H9 (cell line): ENCODE data around the gene HAND1. TPM values are rescaled to one million over a fixed set of nuclear protein-coding genes. Genes with fewer than 3 reads are reported as not detected.

Experiments used
- DNase-seq: peaks from one replicate; pipeline ENCODE4 v3.0.0-alpha.2; 2017
- H2AFZ ChIP-seq: one replicate; pipeline ENCODE4 v1.6.1; 2013; ENCODE audit warnings: mild to moderate bottlenecking, low read length, control low read depth, moderate library complexity
- H2AK5ac ChIP-seq: 2 replicates; pipeline ENCODE4 v1.6.1; 2013; ENCODE audit warnings: low read length, control low read depth, mixed read lengths; ENCODE audit not compliant: insufficient read length
- H2BK120ac ChIP-seq: one replicate; pipeline ENCODE4 v1.6.1; 2013; ENCODE audit warnings: low read depth, mild to moderate bottlenecking, low read length, control low read depth, inconsistent platforms; ENCODE audit not compliant: poor library complexity, severe bottlenecking
- H2BK12ac ChIP-seq: 2 replicates; pipeline ENCODE4 v1.6.1; 2013; ENCODE audit warnings: low read length, control low read depth, mixed read lengths, low read depth; ENCODE audit not compliant: insufficient read length
- H2BK15ac ChIP-seq: 2 replicates; pipeline ENCODE4 v1.6.1; 2013; ENCODE audit warnings: low read depth, low read length, control low read depth
- H2BK20ac ChIP-seq: one replicate; pipeline ENCODE4 v1.6.1; 2013; ENCODE audit warnings: low read depth, mild to moderate bottlenecking, low read length, control low read depth, inconsistent platforms; ENCODE audit not compliant: poor library complexity, severe bottlenecking
- H2BK5ac ChIP-seq: 2 replicates; pipeline ENCODE4 v1.6.1; 2013; ENCODE audit warnings: low read length, control low read depth, mixed read lengths; ENCODE audit not compliant: insufficient read length
- H3K14ac ChIP-seq: 2 replicates; pipeline ENCODE4 v1.6.1; 2013; ENCODE audit warnings: low read length, control low read depth; ENCODE audit not compliant: insufficient read depth
- H3K18ac ChIP-seq: 2 replicates; pipeline ENCODE4 v1.6.1; 2013; ENCODE audit warnings: low read depth, mild to moderate bottlenecking, mixed read lengths, low read length, control low read depth; ENCODE audit not compliant: insufficient read length
- H3K23ac ChIP-seq: 2 replicates; pipeline ENCODE4 v1.6.1; 2013; ENCODE audit warnings: low read length, control low read depth, mixed read lengths, low read depth; ENCODE audit not compliant: insufficient read length
- H3K23me2 ChIP-seq: 2 replicates; pipeline ENCODE4 v1.6.1; 2013; ENCODE audit warnings: low read depth, mild to moderate bottlenecking, mixed read lengths, low read length, control low read depth; ENCODE audit not compliant: insufficient read length, poor library complexity, severe bottlenecking
- H3K27ac ChIP-seq: 2 replicates; pipeline ENCODE4 v1.5.1; 2013; ENCODE audit warnings: low read length, control low read depth, mixed read lengths, low read depth; ENCODE audit not compliant: insufficient read length
- H3K27me3 ChIP-seq: 2 replicates; pipeline ENCODE4 v1.6.1; 2013; ENCODE audit warnings: low read length, control low read depth, inconsistent platforms; ENCODE audit not compliant: insufficient read depth
- H3K4ac ChIP-seq: 2 replicates; pipeline ENCODE4 v1.6.1; 2013; ENCODE audit warnings: low read depth, mild to moderate bottlenecking, control low read depth, inconsistent platforms, low read length, moderate library complexity
- H3K4me1 ChIP-seq: 2 replicates; pipeline ENCODE4 v1.6.1; 2013; ENCODE audit warnings: low read length, control low read depth, inconsistent platforms; ENCODE audit not compliant: insufficient read depth
- H3K4me2 ChIP-seq: 2 replicates; pipeline ENCODE4 v1.6.1; 2013; ENCODE audit warnings: low read length, control low read depth, mixed read lengths; ENCODE audit not compliant: insufficient read length, insufficient read depth
- H3K56ac ChIP-seq: 2 replicates; pipeline ENCODE4 v1.6.1; 2013; ENCODE audit warnings: low read depth, mild to moderate bottlenecking, mixed read lengths, low read length, control low read depth; ENCODE audit not compliant: insufficient read length
- H3K79me1 ChIP-seq: 2 replicates; pipeline ENCODE4 v1.6.1; 2013; ENCODE audit warnings: low read depth, mild to moderate bottlenecking, moderate library complexity, low read length, control low read depth, inconsistent platforms; ENCODE audit not compliant: insufficient read depth, poor library complexity, severe bottlenecking
- H3K79me2 ChIP-seq: 2 replicates; pipeline ENCODE4 v1.6.1; 2013; ENCODE audit warnings: low read length, control low read depth, inconsistent platforms; ENCODE audit not compliant: insufficient read depth
- H3K9ac ChIP-seq: 2 replicates; pipeline ENCODE4 v1.6.1; 2013; ENCODE audit warnings: low read length, control low read depth, mixed read lengths; ENCODE audit not compliant: insufficient read length; ENCODE audit errors: extremely low read depth
- H3K9me3 ChIP-seq: one replicate; pipeline ENCODE4 v1.6.1; 2013; ENCODE audit warnings: low read depth, low read length, inconsistent platforms; ENCODE audit not compliant: control insufficient read depth
- H3T11ph ChIP-seq: one replicate; pipeline ENCODE4 v1.6.1; 2013; ENCODE audit warnings: mild to moderate bottlenecking, low read length, control low read depth, inconsistent platforms
- H4K20me1 ChIP-seq: one replicate; pipeline ENCODE4 v1.6.1; 2013; ENCODE audit not compliant: control insufficient read depth, insufficient read length, insufficient read depth
- H4K5ac ChIP-seq: 2 replicates; pipeline ENCODE4 v1.6.1; 2013; ENCODE audit warnings: low read depth, mild to moderate bottlenecking, mixed read lengths, low read length, control low read depth; ENCODE audit not compliant: insufficient read length
- H4K8ac ChIP-seq: replicated peaks from 2 replicates; pipeline ENCODE4 v1.6.1; 2013; ENCODE audit warnings: low read length, control low read depth, mixed read lengths, low read depth; ENCODE audit not compliant: insufficient read length
- H4K91ac ChIP-seq: 2 replicates; pipeline ENCODE4 v1.6.1; 2013; ENCODE audit warnings: low read depth, mild to moderate bottlenecking, moderate library complexity, mixed read lengths, low read length, control low read depth; ENCODE audit not compliant: insufficient read length
- H3K27ac Mint-ChIP-seq, 3 experiments: 2 replicates in 2 of 3; 3 replicates in 1 of 3; pipeline ENCODE4 v1.8.0; 2020 to 2021; ENCODE audit warnings: mixed read lengths in 3 of 3, mild to moderate bottlenecking in 1 of 3, moderate library complexity in 1 of 3
- H3K27me3 Mint-ChIP-seq: 2 replicates; pipeline ENCODE4 v1.8.0; 2021; ENCODE audit warnings: low read depth, mild to moderate bottlenecking, moderate library complexity, mixed read lengths
- H3K36me3 Mint-ChIP-seq, 3 experiments: 2 replicates in 2 of 3; 3 replicates in 1 of 3; pipeline ENCODE4 v1.8.0; 2020 to 2021; ENCODE audit warnings: low read depth in 3 of 3, mixed read lengths in 3 of 3; ENCODE audit not compliant: insufficient read depth in 1 of 3
- H3K4me1 Mint-ChIP-seq, 2 experiments: 2 replicates each; pipeline ENCODE4 v1.8.0; 2020; ENCODE audit warnings: mixed read lengths in 2 of 2
- H3K4me3 Mint-ChIP-seq, 2 experiments: 2 replicates in 1 of 2; 3 replicates in 1 of 2; pipeline ENCODE4 v1.8.0; 2020 to 2021; ENCODE audit warnings: mild to moderate bottlenecking in 2 of 2, mixed read lengths in 2 of 2, moderate library complexity in 1 of 2
- H3K9me3 Mint-ChIP-seq, 2 experiments: 2 replicates in 1 of 2; 3 replicates in 1 of 2; pipeline ENCODE4 v1.8.0; 2020; ENCODE audit warnings: mild to moderate bottlenecking in 2 of 2, mixed read lengths in 2 of 2, moderate library complexity in 1 of 2
- WGBS: extraction: QIAGEN DNeasy Blood & Tissue Kit; methylation state at CpG from one replicate; pipeline ENCODE4 v1.1.7; 2013; ENCODE audit warnings: missing lambda C conversion rate, low lambda C conversion rate, mixed read lengths; ENCODE audit not compliant: insufficient read length; ENCODE audit errors: extremely low coverage; 5-methylcytosine and 5-hydroxymethylcytosine counted together
- total RNA-seq: library from RNA; stranded (reverse); gene quantifications from 2 replicates; pipeline ENCODE4 v1.2.1, GENCODE V29; 2021
- TF ChIP-seq, protein P1 (sequence below): fragments of 200-600 bp; sonication (generic); conservative IDR thresholded peaks from 3 replicates; pipeline ENCODE4 v1.8.0; 2021; ENCODE audit warnings: antibody characterized with exemption, mild to moderate bottlenecking

HAND1 gene
- total RNA-seq, 1 experiment from 2014 or later, result not detected

DNA sequence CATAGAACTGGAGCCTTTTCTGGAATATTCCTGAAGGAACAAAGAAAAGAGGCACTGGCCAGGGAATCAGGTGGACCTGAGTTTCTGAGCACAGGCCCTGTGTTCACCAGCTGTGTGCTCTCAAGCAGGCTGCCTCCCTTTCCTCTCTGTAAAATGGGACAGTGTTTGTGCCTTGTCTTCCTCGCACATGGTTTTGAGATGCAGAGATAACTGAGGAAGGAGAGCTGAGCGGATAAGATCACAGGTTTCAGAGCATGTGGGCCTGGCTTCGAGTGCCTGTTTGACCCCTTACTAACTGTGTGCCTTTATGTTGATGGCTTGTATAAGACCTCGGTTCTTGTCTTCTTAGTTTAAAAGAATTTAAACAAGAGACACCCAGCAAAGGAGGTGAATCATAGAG, 46.2 kb upstream of the HAND1 start:
- no peak overlapping the region for H4K5ac ChIP-seq
- H3K9ac ChIP-seq, result no peak overlapping the region
- no peaks in the 10 kb centered on the region for H3K9me3 ChIP-seq
- no peaks in the 10 kb centered on the region for H3K4me1 ChIP-seq
- H2BK20ac ChIP-seq, result no peak overlapping the region
- TF ChIP-seq, protein P1, sequence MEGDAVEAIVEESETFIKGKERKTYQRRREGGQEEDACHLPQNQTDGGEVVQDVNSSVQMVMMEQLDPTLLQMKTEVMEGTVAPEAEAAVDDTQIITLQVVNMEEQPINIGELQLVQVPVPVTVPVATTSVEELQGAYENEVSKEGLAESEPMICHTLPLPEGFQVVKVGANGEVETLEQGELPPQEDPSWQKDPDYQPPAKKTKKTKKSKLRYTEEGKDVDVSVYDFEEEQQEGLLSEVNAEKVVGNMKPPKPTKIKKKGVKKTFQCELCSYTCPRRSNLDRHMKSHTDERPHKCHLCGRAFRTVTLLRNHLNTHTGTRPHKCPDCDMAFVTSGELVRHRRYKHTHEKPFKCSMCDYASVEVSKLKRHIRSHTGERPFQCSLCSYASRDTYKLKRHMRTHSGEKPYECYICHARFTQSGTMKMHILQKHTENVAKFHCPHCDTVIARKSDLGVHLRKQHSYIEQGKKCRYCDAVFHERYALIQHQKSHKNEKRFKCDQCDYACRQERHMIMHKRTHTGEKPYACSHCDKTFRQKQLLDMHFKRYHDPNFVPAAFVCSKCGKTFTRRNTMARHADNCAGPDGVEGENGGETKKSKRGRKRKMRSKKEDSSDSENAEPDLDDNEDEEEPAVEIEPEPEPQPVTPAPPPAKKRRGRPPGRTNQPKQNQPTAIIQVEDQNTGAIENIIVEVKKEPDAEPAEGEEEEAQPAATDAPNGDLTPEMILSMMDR, result no peak
- no peaks in the 10 kb centered on the region for H3K23me2 ChIP-seq
- Mint-ChIP-seq H3K4me3 (no peak overlapping the region), H3K9me3 (no peaks in the 10 kb centered on the region), H3K27ac (no peak overlapping the region), H3K36me3 (no peaks in the 10 kb centered on the region), H3K4me1 (peaks cover 16 to 34% of the 10 kb centered on the region in 2 experiments), H3K27me3 (peaks cover 33% of the 10 kb centered on the region)
- no peak overlapping the region for H3K4me2 ChIP-seq
- no peak overlapping the region for H2BK15ac ChIP-seq
- H2BK5ac ChIP-seq, result no peak overlapping the region
- H4K91ac ChIP-seq, result no peak overlapping the region
- H3K27me3 ChIP-seq, result no peaks in the 10 kb centered on the region
- no peak overlapping the region for H4K8ac ChIP-seq
- H4K20me1 ChIP-seq, result no peaks in the 10 kb centered on the region
- no peak overlapping the region for H3K27ac ChIP-seq
- H3K23ac ChIP-seq, result no peak overlapping the region
- H2AK5ac ChIP-seq, result no peak overlapping the region
- no CpG with 5 or more reads among the region's 4 CpGs for WGBS
- H3K79me1 ChIP-seq, result no peaks in the 10 kb centered on the region
- no peak overlapping the region for H3T11ph ChIP-seq
- no peaks in the 10 kb centered on the region for H3K79me2 ChIP-seq
- H3K56ac ChIP-seq, result no peak overlapping the region
- DNase-seq, result no peak
- H2BK12ac ChIP-seq, result no peak overlapping the region
- no peak overlapping the region for H3K18ac ChIP-seq
- H3K4ac ChIP-seq, result no peak overlapping the region
- H2BK120ac ChIP-seq, result no peak overlapping the region
- no peak overlapping the region for H3K14ac ChIP-seq
- no peak overlapping the region for H2AFZ ChIP-seq
